Fibroblast of skin of right biceps (primary cell): ENCODE results near the gene DAB1.

Experiments used
- DNase-seq: peaks from one replicate; pipeline ENCODE4 v3.0.0-alpha.2; 2013

DAB1 gene

GRCh38 chr1:57017200-57017599 lies 406.7 kb downstream of the DAB1 start:
- peak; percentile 47 for DNase-seq

- DNase-seq = no peak
Measured at GRCh38 chr1:57015071-57015470, 408.8 kb downstream of the DAB1 start.

- no peak for DNase-seq
Measured at GRCh38 chr1:57013522-57013921, 410.3 kb downstream of the DAB1 start.

- no peak for DNase-seq
Measured at GRCh38 chr1:57012315-57012714, 411.5 kb downstream of the DAB1 start.

- DNase-seq = no peak
Measured at GRCh38 chr1:57010511-57010910, 413.3 kb downstream of the DAB1 start.

- DNase-seq = peak; percentile 2
Measured at GRCh38 chr1:57007948-57008347, 415.9 kb downstream of the DAB1 start.

GRCh38 chr1:57007472-57007871 lies 416.4 kb downstream of the DAB1 start:
- DNase-seq = no peak

- no peak for DNase-seq
Measured at GRCh38 chr1:57003398-57004139, 420.3 kb downstream of the DAB1 start.

- no peak for DNase-seq
Measured at GRCh38 chr1:56995414-56996100, 428.3 kb downstream of the DAB1 start.

GRCh38 chr1:56993475-56993874 lies 430.4 kb downstream of the DAB1 start:
- no peak for DNase-seq

- DNase-seq = no peak
Measured at GRCh38 chr1:56992318-56993125, 431.3 kb downstream of the DAB1 start.

GRCh38 chr1:56991576-56991975 lies 432.3 kb downstream of the DAB1 start:
- no peak for DNase-seq

- DNase-seq = no peak
Measured at GRCh38 chr1:56986397-56986796, 437.5 kb downstream of the DAB1 start.

- DNase-seq = no peak
Measured at GRCh38 chr1:56985857-56986256, 438.0 kb downstream of the DAB1 start.

GRCh38 chr1:56983484-56983883 lies 440.4 kb downstream of the DAB1 start:
- DNase-seq = no peak

GRCh38 chr1:56979986-56980755 lies 443.7 kb downstream of the DAB1 start:
- DNase-seq = peak; percentile 64

GRCh38 chr1:56978819-56979218 lies 445.0 kb downstream of the DAB1 start:
- no peak for DNase-seq

GRCh38 chr1:56977910-56978309 lies 445.9 kb downstream of the DAB1 start:
- no peak for DNase-seq

- DNase-seq = no peak
Measured at GRCh38 chr1:56975446-56975845, 448.4 kb downstream of the DAB1 start.

GRCh38 chr1:56973923-56974742 lies 449.7 kb downstream of the DAB1 start:
- peak; percentile 52 for DNase-seq

- peak; percentile 80 for DNase-seq
Measured at GRCh38 chr1:56972976-56973375, 450.9 kb downstream of the DAB1 start.

- no peak for DNase-seq
Measured at GRCh38 chr1:56970280-56970679, 453.6 kb downstream of the DAB1 start.
